Epidermal melanocyte (primary cell): ENCODE results near the gene RGS16.
"Not testable (repeated sequence)": the region's sequence is repeated elsewhere in the genome, so short reads cannot be mapped to it uniquely, and the experiment has no call there.

Experiments
- DNase-seq: peaks from one replicate; pipeline ENCODE4 v3.0.0; 2011; ENCODE audit warnings: low spot score; ENCODE audit not compliant: insufficient read length

The RGS16 gene, protein sequence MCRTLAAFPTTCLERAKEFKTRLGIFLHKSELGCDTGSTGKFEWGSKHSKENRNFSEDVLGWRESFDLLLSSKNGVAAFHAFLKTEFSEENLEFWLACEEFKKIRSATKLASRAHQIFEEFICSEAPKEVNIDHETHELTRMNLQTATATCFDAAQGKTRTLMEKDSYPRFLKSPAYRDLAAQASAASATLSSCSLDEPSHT

DNA sequence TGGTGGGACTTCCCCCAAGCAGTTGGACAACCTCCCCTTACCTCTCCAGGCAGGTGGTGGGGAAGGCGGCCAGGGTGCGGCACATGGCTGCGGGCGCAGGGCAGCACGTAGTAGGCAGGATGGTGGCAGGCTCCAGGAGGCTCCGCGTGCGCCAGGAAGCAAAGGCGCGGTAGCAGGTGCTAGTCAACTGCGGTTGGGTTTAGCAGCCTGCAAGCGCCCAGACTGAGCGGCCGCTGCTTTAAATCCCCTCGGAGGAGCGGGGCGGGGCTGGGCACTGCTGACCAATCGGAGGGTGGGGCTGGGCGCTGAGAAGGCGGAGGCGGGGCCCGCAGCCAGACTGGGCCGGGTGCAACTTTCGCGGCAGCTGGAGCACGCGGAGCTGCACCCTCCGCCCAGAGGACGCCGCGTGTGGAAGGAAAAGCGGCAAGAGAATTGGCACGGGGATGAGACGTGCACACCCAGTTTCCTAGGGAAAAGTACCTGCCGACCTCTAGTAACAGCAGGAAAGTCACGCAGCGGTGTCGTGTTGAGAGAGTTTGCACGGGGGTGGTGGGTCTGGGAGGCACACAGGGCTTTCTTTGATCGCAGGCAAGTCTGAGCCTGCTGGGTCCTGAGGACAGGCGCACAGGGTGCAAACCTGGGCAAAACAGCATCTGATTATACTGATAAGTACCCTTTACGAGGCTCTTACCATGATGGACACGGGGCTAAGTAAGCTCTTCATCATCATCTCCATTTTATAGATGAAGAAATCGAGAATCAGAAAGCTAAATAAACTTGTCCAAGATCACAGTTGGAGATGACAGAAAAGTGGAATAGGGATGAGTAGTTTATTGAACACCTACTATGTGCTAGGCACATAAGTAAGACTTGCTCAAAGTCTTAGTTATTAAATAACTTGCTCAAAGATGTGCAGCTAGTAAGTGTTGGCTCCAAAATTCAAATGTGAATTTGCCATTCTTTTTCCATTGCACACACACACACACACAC, at the start of gene RGS16:
RGS16 (minus strand) TSS at position 215 of the 990 bp plus-strand sequence; CDS start at position 85, 130 bp downstream.
- peak; percentile 89 for DNase-seq

DNA sequence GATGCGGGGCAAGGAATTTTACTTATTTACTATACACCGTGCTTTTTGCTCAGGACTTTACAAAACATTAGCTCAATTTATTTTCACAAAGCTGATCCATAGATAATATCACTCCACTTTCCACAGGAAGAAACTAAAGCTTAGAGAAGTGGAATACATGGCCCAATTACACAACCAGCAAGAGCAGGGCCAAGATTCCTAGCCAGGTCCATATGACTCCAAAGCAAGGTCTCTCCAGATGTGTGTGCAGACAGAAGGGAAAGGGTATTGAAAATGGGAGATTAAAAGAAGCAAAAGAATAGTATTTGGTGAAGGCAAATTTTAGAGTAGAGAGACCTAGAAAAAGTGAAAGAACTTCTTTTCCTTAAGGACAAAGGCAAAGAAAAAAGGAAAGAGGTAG, 49.8 kb upstream of the RGS16 start:
- no peak for DNase-seq

DNA sequence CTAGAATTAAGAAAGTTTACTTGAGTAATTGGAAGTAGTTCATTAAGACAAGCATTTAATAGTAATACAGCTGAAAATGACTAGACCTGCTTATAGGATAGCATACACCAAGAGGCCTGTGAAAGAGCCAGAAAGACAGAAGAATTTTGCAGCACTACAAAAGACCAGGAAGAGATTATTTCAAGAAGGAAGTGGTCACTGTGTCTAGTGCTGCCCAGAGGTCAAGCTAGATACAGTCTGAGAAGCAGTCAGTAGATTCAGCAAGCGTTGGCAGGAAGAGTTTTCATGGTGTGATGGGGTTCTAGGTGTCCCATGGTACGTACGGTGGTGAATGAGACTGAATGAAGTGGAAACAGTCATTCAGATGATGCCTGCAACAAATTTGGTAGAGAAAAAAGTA, 48.7 kb upstream of the RGS16 start:
- no peak for DNase-seq

DNA sequence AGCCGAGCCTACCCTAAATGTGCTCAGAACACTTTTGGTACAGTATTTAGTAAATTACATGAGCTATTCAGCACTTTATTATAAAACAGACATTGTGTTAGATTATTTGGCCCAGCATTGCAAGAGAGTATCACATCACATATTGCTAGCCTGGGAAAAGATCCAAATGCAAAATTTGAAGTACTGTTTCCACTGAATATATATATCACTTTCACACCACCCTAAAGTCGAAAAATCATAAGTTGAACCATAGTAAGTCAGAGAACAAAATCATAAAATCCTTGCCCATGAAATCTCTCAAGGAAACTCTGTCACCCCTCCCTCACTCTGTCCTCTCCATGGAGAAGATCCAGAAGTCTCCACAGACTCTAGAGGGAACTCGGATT, 47.1 kb upstream of the RGS16 start:
- DNase-seq = no peak

DNA sequence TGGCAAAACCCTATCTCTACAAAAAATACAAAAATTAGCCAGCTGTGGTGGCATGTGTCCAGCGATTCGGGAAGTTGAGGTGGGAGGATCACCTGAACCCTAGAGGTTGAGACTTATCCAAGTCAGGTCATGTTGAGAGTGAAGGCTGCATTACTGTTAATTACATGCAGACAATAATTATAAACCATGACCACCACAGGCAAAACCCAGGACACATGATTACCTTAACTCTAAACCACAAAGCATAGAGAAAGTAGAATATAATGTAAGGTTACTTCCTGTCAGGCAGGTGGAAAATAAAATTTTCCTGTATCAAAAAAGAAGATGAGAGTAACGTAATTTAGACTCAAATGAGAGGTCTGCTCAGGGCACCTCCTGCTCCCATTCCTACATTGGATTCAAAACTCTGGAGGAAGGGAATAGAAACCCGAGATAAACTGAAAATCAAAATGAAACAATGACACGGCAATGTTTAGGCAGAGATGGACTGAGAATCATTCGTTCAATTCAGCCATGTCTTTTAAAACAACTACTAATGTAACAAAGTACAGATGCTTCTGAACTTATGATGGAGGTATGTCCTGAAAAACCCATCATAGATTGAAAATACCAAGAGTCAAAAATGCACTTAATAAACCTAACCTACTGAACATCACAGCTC, 46.6 kb upstream of the RGS16 start:
- DNase-seq = no peak

DNA sequence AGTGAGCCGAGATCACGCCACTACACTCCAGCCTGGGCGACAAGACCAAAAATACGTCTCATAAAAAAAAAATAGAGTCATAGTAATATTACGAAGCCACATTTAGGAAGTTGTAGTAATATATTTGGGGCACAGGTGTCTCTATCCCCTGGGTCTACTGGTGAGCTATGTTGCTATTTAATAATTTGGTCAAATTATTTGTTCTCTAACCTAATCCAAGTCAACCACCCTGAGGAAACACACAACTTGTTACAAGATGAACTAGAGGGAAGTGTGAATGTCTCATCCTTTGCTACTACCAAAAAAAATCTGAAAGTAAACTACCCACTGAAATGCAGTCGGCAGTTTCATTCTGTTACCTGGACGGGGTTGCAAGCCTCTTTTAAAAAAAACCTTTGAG, 44.9 kb upstream of the RGS16 start:
- no peak for DNase-seq

DNA sequence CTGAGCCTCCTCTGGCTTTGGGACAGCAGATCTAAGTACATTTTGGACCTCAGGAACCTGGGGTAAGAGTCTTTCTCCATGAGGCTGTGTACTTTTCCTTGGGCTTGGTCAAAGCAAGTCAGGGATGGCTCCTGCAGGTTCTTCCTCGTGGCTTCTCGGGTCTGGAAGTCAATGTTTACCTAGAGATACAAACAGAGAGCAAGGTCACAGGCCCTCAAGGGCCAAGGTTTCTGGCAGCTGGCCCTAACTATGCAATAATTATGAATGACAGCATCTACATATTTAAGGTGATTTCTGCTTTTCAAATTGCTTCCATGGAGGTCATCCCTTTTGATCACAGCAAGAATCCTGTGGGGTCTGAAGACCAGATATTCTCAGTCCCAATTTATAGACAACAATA, 42.5 kb upstream of the RGS16 start:
- DNase-seq = no peak

DNA sequence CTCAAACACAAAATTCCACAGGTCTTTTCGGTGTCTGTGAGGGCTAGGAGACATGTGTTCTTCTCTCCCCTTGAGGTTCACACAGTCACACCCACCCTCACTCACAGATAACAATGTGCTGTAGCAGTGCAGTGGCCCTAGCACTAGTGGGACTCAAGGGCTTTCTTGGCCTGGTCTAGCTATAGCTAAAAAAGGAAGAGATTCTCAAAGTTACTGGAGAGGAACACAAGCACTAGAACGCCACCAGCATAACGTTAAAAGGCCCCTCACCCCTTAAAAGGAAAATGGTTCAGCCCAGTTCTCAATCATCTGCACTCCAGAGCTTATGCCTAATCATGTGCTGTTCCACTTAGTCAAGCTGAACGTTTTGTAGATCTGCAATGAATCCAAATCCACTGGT, 40.7 kb upstream of the RGS16 start:
- no peak for DNase-seq

DNA sequence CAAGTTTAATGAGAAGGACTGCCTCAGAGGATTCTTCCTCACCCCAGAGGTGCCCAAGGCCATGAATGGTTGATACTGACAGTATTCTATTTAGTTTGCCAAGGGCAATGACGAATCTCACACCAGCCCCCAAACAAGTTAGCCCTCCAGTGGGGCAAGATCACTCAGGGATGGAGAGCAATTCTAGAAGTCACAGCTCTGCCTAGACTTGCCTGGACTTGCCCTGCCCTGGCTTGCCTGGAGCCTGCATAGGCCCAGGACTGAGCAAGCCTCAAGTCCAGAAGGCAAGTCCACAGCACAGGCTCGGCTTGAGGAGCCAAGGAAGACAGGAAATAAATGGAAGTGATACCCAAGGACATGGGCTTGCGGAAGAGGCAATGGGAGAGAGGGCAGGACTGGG, 39.5 kb upstream of the RGS16 start:
- DNase-seq = no peak

DNA sequence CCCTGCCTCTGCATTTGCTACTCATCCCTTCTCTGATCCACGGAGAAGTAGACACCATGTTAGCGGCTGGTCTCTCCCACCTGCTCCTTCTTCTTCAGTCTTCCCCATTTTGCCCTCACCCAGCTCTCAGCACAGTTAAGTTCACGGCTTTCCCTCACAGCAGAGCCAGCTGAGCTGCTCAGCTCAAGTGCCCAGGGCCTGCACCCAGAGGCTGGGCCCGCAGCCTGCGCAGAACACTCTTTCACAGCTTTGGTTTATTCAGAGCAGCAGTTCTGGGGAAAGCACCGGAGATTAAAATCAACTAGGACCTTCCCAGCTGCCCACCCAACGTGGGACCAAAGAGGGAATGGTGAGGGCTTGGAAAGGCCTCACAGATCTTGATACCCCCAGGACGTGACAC, 38.3 kb upstream of the RGS16 start:
- no peak for DNase-seq

DNA sequence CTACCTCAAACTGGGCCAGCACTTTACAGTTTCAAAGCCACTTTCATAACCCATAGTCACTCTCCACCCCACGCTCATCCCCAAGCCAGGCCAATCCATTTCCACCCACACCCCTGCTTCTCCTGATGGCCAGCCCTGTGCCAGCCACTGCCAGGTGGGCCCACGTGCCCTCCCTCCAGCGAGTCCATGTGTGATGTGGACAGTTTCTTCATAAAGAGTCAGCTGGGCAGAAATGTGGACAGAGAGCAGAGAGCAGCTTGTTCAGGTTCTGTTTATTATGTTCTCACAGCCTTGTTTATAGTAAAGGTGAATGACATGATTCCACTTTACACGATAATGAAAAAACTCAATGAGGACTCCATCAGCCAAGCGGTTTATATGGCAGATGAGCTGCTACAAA, 37.4 kb upstream of the RGS16 start:
- no peak for DNase-seq

DNA sequence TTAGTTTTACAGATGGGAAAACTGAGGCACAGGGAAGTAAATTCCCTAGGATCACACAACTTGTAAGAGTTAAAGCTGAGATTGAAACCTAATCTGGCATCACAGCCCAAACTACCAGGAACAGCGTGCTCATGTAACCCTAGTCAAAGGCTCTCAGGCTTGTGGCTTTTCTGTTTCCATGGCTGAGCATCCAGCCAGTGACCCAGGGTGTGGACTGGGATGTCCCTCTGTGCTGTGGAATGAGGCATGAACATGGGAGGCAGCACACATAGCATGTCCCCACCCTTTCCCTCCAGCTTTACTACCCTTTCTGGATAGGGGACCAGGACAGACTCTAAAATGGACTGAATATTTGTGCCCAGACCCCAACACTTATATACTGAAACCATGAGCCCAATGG, 35.1 kb upstream of the RGS16 start:
- DNase-seq = no peak

DNA sequence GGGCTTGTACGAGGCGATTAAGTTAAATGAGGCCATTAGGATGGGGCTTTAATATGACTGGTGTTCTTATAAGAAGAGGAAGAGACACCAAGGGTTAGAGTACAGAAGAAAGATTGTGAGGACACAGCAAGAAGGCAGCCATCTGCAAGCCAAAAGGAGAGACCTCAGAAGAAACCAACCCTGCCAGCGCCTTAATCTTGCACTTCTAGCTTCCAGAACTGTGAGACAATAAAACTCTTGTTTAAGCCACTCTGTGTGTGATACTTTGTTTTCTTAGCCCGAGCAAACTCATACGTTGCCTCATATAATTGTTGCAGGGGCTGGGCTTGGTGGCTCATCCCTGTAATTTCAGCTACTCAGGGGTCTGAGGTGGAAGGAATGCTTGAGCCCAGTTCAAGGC, 33.6 kb upstream of the RGS16 start:
- DNase-seq = no peak

DNA sequence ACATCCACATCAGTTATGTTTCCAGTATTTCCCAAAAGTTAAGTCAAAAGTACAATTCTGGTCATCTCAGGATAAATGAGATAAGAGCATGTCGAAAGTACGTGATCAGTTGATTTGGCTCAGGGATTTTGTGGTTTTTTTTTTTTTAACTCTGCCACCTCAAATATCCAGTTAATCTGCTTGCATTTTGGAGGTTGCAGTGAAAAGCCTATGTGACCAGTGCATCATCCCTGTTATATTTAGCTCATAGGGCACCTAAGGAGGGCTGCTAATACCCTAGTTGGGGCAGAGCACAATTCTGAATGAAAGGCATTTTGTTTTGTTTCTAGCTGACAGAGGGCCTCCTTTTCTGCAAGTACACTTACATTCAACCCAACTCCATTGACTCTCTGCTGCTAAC, 31.7 kb upstream of the RGS16 start:
- DNase-seq = no peak

DNA sequence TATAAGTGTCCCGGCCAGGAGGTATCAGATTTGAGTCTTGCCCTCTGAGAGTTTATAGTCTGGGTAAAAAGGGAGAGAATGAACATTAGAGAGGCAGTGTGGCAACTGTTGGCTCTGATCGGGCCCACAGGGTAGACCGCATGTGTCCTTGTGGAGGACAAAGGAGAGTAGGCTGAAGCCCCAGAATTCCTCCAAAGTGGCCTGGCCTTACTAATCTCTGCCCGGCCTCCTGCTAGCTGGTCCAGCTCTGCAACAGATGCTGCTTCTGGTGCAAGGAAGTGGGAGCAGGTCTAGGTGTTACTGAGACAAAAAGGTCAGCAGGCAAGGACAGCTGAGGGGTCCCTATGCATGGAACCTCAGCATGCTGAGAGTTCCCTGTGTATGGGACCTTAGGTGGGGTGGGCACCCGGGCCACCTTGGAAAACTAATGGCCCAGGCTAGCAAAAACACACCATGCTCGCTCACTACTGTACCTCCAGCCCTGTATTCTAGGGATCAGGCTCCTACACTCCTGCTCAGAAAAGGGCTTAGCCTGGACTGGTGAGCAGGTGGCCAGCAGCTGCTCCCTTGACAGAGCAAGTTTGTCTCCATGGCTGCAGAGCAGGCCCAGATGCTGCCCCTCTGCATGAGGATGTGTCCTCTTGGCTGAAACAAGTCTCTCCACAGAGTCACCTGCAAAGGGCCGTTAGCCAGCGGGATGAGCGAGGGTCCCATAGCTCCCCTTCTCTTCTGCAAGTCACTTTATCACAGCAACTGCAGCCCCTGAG, 30.3 kb upstream of the RGS16 start:
- no peak for DNase-seq

DNA sequence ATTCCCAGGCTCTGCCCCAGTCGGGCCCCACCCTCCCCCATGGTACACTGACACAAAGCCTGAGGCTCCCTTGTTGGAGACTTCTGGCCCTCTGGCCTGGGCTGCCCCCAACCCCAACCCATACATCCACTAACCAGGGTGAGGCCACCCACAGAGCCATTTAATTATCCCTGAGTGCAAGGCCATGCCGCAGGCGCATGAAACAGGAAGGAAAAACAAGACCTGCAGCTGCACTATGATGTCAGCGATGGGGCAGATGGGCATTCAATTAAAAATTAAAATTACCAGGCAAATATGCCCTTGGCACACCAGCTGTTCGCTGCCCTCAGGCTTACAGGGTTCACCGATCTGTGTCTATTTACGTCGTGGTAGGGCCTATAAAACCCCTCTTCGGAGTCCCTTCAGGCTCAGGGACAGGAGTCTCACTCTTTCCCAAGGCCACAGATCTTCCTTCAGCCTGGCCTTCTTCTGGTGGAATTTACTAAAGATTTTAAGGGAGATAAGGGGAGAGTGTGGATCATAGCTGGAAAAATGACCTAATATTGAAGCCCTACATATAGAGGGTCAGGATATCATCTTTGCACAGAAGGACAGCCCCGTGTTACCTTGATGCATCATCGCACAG, 29.6 kb upstream of the RGS16 start:
- no peak for DNase-seq

DNA sequence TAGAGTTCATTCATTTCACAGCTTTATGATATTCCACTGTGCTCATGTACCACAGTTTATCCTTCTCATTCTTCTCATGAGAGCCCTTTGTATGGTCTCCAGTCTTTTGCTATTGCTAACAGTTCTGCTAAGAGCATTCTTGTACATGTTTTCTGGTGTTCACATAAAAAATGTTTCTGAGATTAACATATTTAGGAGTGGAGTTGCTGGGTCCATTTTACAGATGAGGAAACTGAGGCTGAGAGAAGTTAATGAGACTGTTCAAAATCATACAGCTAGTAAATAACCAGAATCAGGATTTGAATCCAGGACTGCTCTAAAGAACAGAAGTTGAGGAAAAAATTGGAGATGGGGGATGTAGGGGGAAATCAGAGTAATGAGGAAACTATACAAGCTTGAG, 28.8 kb upstream of the RGS16 start:
- DNase-seq = no peak

DNA sequence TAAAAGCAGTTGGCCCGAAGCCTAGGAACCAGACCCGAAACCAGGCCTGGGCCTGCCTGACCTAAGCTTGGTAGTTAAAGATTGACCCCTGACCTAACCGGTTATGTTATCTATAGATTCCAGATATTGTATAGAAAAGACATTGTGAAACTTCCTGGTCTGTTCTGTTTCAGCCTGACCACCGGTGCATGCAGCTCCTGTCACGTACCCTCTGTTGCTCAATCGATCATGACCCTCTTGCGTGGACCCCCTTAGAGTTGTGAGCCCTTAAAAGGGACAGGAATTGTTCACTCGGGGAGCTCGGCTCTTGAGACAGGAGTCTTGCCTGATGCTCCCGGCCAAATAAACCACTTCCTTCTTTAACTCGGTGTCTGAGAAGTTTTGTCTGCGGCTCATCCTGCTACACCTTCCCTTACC, 28.3 kb upstream of the RGS16 start:
- DNase-seq = not testable (repeated sequence)

DNA sequence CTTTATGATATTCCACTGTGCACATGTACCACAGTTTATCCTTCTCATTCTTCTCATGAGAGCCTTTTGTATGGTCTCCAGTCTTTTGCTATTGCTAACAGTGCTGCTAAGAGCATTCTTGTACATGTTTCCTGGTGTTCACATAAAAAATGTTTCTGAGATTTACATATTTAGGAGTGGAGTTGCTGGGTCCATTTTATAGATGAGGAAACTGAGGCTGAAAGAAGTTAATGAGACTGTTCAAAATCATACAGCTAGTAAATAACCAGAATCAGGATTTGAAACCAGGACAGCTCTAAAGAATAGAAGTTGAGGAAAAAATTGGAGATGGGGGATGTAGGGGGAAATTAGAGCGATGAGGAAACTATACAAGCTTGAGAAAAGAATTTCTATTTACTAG, 27.8 kb upstream of the RGS16 start:
- DNase-seq = no peak

DNA sequence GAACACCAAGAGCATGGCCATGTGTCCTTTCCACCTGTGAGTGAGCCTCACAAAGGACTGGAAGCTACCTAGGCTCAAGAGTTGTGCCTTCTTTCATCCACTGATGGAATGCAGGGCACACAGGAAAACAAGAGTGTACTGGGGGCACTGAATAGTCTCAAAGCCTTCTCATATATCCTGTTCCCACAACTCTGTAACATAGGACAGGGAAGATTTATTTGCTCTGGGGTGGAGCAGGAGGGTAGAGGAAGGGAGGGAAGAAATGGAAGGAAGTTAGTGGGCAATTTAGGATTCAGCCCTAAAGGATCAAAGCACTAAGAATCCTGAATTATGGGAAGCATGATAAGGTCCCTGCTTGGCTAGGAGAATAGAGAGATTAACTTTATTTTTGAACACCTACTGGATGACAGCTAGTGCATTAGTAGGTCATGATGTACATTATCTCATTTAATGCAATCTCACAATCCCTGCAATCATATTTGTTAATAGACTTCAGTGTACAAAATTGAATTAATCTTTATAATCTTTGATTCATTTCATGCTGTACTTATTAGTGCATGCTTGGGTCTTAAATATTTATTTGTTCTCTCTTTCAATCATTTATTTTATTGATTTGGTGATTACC, 27.0 kb upstream of the RGS16 start:
- no peak for DNase-seq

DNA sequence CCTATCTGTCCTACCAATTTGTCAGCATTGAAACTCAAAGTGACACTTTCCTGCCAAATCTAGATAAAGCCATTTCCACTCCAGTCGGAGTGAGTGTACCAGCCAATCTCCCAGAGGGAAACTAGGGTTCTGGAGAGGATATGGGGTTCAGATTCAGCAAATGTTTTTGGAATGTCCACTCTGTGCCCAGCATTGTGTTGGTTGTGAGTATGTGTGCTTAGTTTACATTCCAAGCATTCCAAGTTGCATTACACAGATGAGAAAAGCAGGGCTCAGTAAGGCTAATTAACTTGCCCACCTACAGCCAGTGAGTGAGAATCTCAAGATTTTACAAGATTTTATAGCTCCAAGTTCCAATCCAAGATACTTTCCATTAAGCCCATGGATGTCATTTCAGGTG, 26.4 kb upstream of the RGS16 start:
- no peak for DNase-seq
